Ishikawa (cell line): ENCODE data around the gene CD151.

Experiments
- FOXM1 ChIP-seq: IDR thresholded peaks from 2 replicates; pipeline ENCODE4 v1.6.1; 2012; ENCODE audit warnings: low read depth, borderline replicate concordance
- RAD21 ChIP-seq: IDR thresholded peaks from 2 replicates; pipeline ENCODE4 v1.6.1; 2012; ENCODE audit warnings: low read depth
- TAF1 ChIP-seq: IDR thresholded peaks from 2 replicates; pipeline ENCODE4 v1.6.1; 2012; ENCODE audit warnings: low read depth, mild to moderate bottlenecking
- TCF12 ChIP-seq: IDR thresholded peaks from 2 replicates; pipeline ENCODE4 v1.6.1; 2012; ENCODE audit warnings: low read depth
- YY1 ChIP-seq: IDR thresholded peaks from 2 replicates; pipeline ENCODE4 v1.6.1; 2012; ENCODE audit warnings: low read depth

DNA sequence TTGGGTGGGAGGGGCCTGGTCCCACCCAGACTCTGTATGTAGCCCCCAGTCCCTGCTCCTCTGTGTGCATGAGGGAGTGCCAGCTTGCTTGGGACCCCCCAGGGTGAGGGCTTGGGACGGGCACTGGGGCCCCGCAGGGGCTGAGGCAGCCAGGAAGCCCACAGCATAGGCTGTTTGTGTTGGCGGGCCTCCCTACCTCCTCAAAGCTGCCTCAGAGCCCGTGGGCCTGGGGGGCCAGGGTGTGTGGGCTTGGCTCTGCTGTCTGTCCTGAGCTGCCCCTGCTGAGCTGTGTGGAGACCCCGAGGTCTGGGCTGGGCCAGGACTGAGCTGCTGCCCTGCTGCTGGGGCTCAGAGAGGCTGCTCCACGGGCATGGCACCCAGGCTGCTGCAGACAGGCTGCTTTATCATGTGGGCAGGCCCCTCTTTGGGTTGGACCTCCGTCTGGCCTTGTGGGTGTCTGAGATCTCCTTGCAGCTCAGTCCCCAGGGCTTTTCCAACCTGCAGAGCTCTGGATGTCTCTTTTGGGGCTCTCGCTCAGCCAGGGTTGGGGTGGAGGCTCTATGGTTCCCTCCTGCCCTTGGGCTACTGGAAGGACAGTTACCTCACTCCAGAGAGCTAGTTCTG lies 13.2 kb downstream of the CD151 start:
- no peak for TF ChIP-seq YY1
- TF ChIP-seq TAF1 = no peak
- TF ChIP-seq RAD21 = no peak
- TF ChIP-seq FOXM1 = no peak
- TF ChIP-seq TCF12 = no peak
